HEK293 (cell line): Measurements from ENCODE around the gene ECE1.

ENCODE experiments used
- AEBP2 ChIP-seq: fragments of 450-650 bp; formaldehyde crosslinking; IDR thresholded peaks from 2 replicates; pipeline ENCODE4 v1.5.1; 2016; ENCODE audit warnings: missing biosample characterization, missing genetic modification characterization, borderline replicate concordance
- EGR2 ChIP-seq: fragments of 450-650 bp; formaldehyde crosslinking; IDR thresholded peaks from 2 replicates; pipeline ENCODE4 v1.5.1; 2016; ENCODE audit warnings: low read depth, missing biosample characterization, missing genetic modification characterization
- HOXA7 ChIP-seq: sonication (generic); formaldehyde crosslinking; IDR thresholded peaks from 2 replicates; pipeline ENCODE4 v1.8.1; 2022; ENCODE audit warnings: missing genetic modification reagents, borderline replicate concordance
- HOXC10 ChIP-seq: sonication (generic); formaldehyde crosslinking; IDR thresholded peaks from 2 replicates; pipeline ENCODE4 v1.8.1; 2023; ENCODE audit warnings: mild to moderate bottlenecking, missing genetic modification reagents
- KLF1 ChIP-seq: fragments of 450-650 bp; formaldehyde crosslinking; IDR thresholded peaks from 2 replicates; pipeline ENCODE4 v1.5.1; 2016; ENCODE audit warnings: missing biosample characterization, missing genetic modification characterization
- KLF10 ChIP-seq: fragments of 450-650 bp; IDR thresholded peaks from 2 replicates; pipeline ENCODE4 v1.5.1; 2018; ENCODE audit warnings: missing biosample characterization, mild to moderate bottlenecking, missing genetic modification characterization
- KLF8 ChIP-seq: fragments of 450-650 bp; formaldehyde crosslinking; IDR thresholded peaks from 2 replicates; pipeline ENCODE4 v1.5.1; 2016; ENCODE audit warnings: missing biosample characterization, missing genetic modification characterization
- KLF9 ChIP-seq: fragments of 450-650 bp; formaldehyde crosslinking; IDR thresholded peaks from 2 replicates; pipeline ENCODE4 v1.5.1; 2016; ENCODE audit warnings: missing biosample characterization, missing genetic modification characterization, low read depth
- SALL2 ChIP-seq: fragments of 450-650 bp; formaldehyde crosslinking; IDR thresholded peaks from 2 replicates; pipeline ENCODE4 v1.5.0; 2017; ENCODE audit warnings: missing biosample characterization, mild to moderate bottlenecking, missing genetic modification characterization, borderline replicate concordance
- SETDB1 ChIP-seq: IDR thresholded peaks from one replicate; pipeline ENCODE4 v1.6.1; 2017; ENCODE audit warnings: mild to moderate bottlenecking, low read length, moderate library complexity, mixed read lengths; ENCODE audit not compliant: insufficient read length
- SP7 ChIP-seq: fragments of 450-650 bp; formaldehyde crosslinking; IDR thresholded peaks from 2 replicates; pipeline ENCODE4 v1.5.1; 2016; ENCODE audit warnings: missing biosample characterization, missing genetic modification characterization
- WT1 ChIP-seq: fragments of 450-650 bp; formaldehyde crosslinking; IDR thresholded peaks from 2 replicates; pipeline ENCODE4 v1.5.1; 2016; ENCODE audit warnings: missing biosample characterization, missing genetic modification characterization
- ZEB2 ChIP-seq: fragments of 450-650 bp; formaldehyde crosslinking; IDR thresholded peaks from 2 replicates; pipeline ENCODE4 v1.5.1; 2016; ENCODE audit warnings: missing biosample characterization, missing genetic modification characterization
- ZFP41 ChIP-seq: fragments of 450-650 bp; formaldehyde crosslinking; IDR thresholded peaks from 2 replicates; pipeline ENCODE4 v1.5.1; 2016; ENCODE audit warnings: missing biosample characterization, missing genetic modification characterization, borderline replicate concordance
- ZNF140 ChIP-seq: fragments of 450-650 bp; formaldehyde crosslinking; IDR thresholded peaks from 2 replicates; pipeline ENCODE4 v1.5.1; 2016; ENCODE audit warnings: missing biosample characterization, missing genetic modification characterization
- ZNF16 ChIP-seq: fragments of 450-650 bp; formaldehyde crosslinking; IDR thresholded peaks from 2 replicates; pipeline ENCODE4 v1.5.1; 2016; ENCODE audit warnings: low read depth, missing biosample characterization, missing genetic modification characterization
- ZNF184 ChIP-seq: fragments of 450-650 bp; IDR thresholded peaks from 2 replicates; pipeline ENCODE4 v1.5.1; 2018; ENCODE audit warnings: missing biosample characterization, mild to moderate bottlenecking, missing genetic modification characterization
- ZNF19 ChIP-seq: fragments of 450-650 bp; formaldehyde crosslinking; IDR thresholded peaks from 2 replicates; pipeline ENCODE4; 2016; ENCODE audit warnings: missing biosample characterization, missing genetic modification characterization, low read depth
- ZNF2 ChIP-seq: fragments of 450-650 bp; formaldehyde crosslinking; IDR thresholded peaks from 2 replicates; pipeline ENCODE4 v1.5.1; 2016; ENCODE audit warnings: missing biosample characterization, missing genetic modification characterization
- ZNF214 ChIP-seq: fragments of 450-650 bp; formaldehyde crosslinking; IDR thresholded peaks from 2 replicates; pipeline ENCODE4 v1.5.1; 2017; ENCODE audit warnings: missing biosample characterization, mild to moderate bottlenecking, missing genetic modification characterization, borderline replicate concordance
- ZNF221 ChIP-seq: fragments of 450-650 bp; formaldehyde crosslinking; IDR thresholded peaks from 2 replicates; pipeline ENCODE4 v1.5.1; 2017; ENCODE audit warnings: missing biosample characterization, missing genetic modification characterization, borderline replicate concordance
- ZNF23 ChIP-seq: fragments of 450-650 bp; formaldehyde crosslinking; IDR thresholded peaks from 2 replicates; pipeline ENCODE4 v1.5.1; 2016; ENCODE audit warnings: missing biosample characterization, missing genetic modification characterization, borderline replicate concordance
- ZNF266 ChIP-seq: fragments of 450-650 bp; formaldehyde crosslinking; IDR thresholded peaks from 2 replicates; pipeline ENCODE4 v1.5.1; 2016; ENCODE audit warnings: missing biosample characterization, missing genetic modification characterization, low read depth
- ZNF280C ChIP-seq: fragments of 450-650 bp; formaldehyde crosslinking; IDR thresholded peaks from 2 replicates; pipeline ENCODE4 v1.5.1; 2016; ENCODE audit warnings: missing biosample characterization, missing genetic modification characterization
- ZNF433 ChIP-seq: fragments of 450-650 bp; formaldehyde crosslinking; IDR thresholded peaks from 2 replicates; pipeline ENCODE4 v1.5.1; 2016; ENCODE audit warnings: missing biosample characterization, missing genetic modification characterization, low read depth
- ZNF48 ChIP-seq: fragments of 450-650 bp; formaldehyde crosslinking; IDR thresholded peaks from 2 replicates; pipeline ENCODE4 v1.5.1; 2016; ENCODE audit warnings: missing biosample characterization, missing genetic modification characterization
- ZNF549 ChIP-seq: fragments of 450-650 bp; IDR thresholded peaks from 2 replicates; pipeline ENCODE4 v1.5.1; 2018; ENCODE audit warnings: missing biosample characterization, missing genetic modification characterization, mild to moderate bottlenecking, inconsistent platforms, moderate library complexity
- ZNF600 ChIP-seq: fragments of 450-650 bp; formaldehyde crosslinking; IDR thresholded peaks from 2 replicates; pipeline ENCODE4 v1.5.1; 2016; ENCODE audit warnings: missing biosample characterization, missing genetic modification characterization
- ZNF629 ChIP-seq: fragments of 450-650 bp; formaldehyde crosslinking; IDR thresholded peaks from 2 replicates; pipeline ENCODE4 v1.5.1; 2017; ENCODE audit warnings: missing biosample characterization, missing genetic modification characterization
- ZNF639 ChIP-seq: fragments of 450-650 bp; formaldehyde crosslinking; IDR thresholded peaks from 2 replicates; pipeline ENCODE4 v1.5.1; 2016; ENCODE audit warnings: missing biosample characterization, missing genetic modification characterization
- ZNF660 ChIP-seq: fragments of 450-650 bp; IDR thresholded peaks from 2 replicates; pipeline ENCODE4 v1.5.1; 2018; ENCODE audit warnings: missing biosample characterization, mild to moderate bottlenecking, missing genetic modification characterization
- ZNF664 ChIP-seq: fragments of 450-650 bp; formaldehyde crosslinking; IDR thresholded peaks from 2 replicates; pipeline ENCODE4 v1.5.1; 2016; ENCODE audit warnings: missing biosample characterization, missing genetic modification characterization
- ZNF785 ChIP-seq: fragments of 450-650 bp; formaldehyde crosslinking; IDR thresholded peaks from 2 replicates; pipeline ENCODE4 v1.5.1; 2016; ENCODE audit warnings: missing biosample characterization, missing genetic modification characterization
- TF ChIP-seq, protein P1 (sequence below): fragments of 450-650 bp; formaldehyde crosslinking; IDR thresholded peaks from 2 replicates; pipeline ENCODE4 v1.5.1; 2016; ENCODE audit warnings: missing biosample characterization, missing genetic modification characterization
- TF ChIP-seq, protein P2 (sequence below): fragments of 450-650 bp; IDR thresholded peaks from 2 replicates; pipeline ENCODE4 v1.5.1; 2018; ENCODE audit warnings: missing biosample characterization, missing genetic modification characterization

ECE1 gene

DNA sequence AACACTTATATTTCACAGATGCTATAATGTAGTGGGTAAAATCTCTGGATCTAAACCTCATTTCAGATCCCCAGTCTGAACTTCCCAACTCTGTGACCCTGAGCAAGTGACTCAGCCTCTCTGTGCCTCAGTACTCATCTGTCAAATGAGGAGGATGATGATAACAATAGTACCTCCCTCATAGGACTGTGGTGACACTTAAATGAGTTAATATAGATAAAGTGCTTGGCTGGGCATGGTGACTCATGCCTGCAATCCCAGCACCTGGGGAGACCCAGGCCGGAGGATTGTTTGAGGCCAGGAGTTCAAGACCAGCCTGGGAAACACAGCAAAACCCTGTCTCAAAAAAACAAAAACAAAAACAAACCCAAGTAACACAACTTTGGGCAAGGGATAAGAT is 4.7 kb upstream of the ECE1 start (continued):
- TF ChIP-seq WT1 (tag by site-specific recombination): peak; percentile 64
- peak; percentile 28; the same call in 1 of the 2 replicates for TF ChIP-seq ZEB2 (tag by site-specific recombination)
- no peak for TF ChIP-seq ZNF16 (tag by site-specific recombination)
- no peak for TF ChIP-seq SETDB1
- peak; percentile 72 for TF ChIP-seq ZNF639
- no peak for TF ChIP-seq ZNF140 (tag by site-specific recombination)
- TF ChIP-seq ZNF2 (tag by site-specific recombination): peak; percentile 31; the same call in 1 of the 2 replicates
- TF ChIP-seq KLF9 (tag by site-specific recombination): no peak
- no peak for TF ChIP-seq HOXA7
- no peak for TF ChIP-seq ZNF280C (tag by site-specific recombination)
- 0 out of 2 replicates have a peak, but pooled peaks have one; percentile 23 for TF ChIP-seq ZNF660 (tag by site-specific recombination)
- TF ChIP-seq ZNF600 (tag by site-specific recombination): no peak
- TF ChIP-seq HOXC10 (CRISPR knock-in tag): no peak
- no peak for TF ChIP-seq ZNF19
- TF ChIP-seq ZNF266 (tag by site-specific recombination): no peak
- TF ChIP-seq ZNF664 (tag by site-specific recombination): peak; percentile 86; the same call in 1 of the 2 replicates
- TF ChIP-seq ZNF629: peak; percentile 72
- no peak for TF ChIP-seq ZNF48 (tag by site-specific recombination)
- TF ChIP-seq ZNF214 (tag by site-specific recombination): no peak
- no peak for TF ChIP-seq ZFP41 (tag by site-specific recombination)
- no peak for TF ChIP-seq ZNF785
- no peak for TF ChIP-seq ZNF221 (tag by site-specific recombination)
- TF ChIP-seq, protein P1, sequence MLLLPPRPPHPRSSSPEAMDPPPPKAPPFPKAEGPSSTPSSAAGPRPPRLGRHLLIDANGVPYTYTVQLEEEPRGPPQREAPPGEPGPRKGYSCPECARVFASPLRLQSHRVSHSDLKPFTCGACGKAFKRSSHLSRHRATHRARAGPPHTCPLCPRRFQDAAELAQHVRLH: peak; percentile 57; the same call in 1 of the 2 replicates
- TF ChIP-seq ZNF23 (tag by site-specific recombination): no peak
- 0 out of 2 replicates have a peak, but pooled peaks have one; percentile 19 for TF ChIP-seq EGR2 (tag by site-specific recombination)
- no peak for TF ChIP-seq AEBP2
- no peak for TF ChIP-seq SALL2
- no peak for TF ChIP-seq KLF1 (tag by site-specific recombination)
- TF ChIP-seq KLF10: no peak; the same call in 1 of the 2 replicates
- TF ChIP-seq ZNF433 (tag by site-specific recombination): no peak
- no peak for TF ChIP-seq ZNF549 (tag by site-specific recombination)
- peak; percentile 37; the same call in 1 of the 2 replicates for TF ChIP-seq KLF8 (tag by site-specific recombination)
- no peak for TF ChIP-seq ZNF184
- TF ChIP-seq, protein P2, sequence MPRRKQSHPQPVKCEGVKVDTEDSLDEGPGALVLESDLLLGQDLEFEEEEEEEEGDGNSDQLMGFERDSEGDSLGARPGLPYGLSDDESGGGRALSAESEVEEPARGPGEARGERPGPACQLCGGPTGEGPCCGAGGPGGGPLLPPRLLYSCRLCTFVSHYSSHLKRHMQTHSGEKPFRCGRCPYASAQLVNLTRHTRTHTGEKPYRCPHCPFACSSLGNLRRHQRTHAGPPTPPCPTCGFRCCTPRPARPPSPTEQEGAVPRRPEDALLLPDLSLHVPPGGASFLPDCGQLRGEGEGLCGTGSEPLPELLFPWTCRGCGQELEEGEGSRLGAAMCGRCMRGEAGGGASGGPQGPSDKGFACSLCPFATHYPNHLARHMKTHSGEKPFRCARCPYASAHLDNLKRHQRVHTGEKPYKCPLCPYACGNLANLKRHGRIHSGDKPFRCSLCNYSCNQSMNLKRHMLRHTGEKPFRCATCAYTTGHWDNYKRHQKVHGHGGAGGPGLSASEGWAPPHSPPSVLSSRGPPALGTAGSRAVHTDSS (tag by site-specific recombination): peak; percentile 71
- peak; percentile 71 for TF ChIP-seq SP7
